Measurements from ENCODE around the gene COQ2.
"Not testable (repeated sequence)": the region's sequence is repeated elsewhere in the genome, so short reads cannot be mapped to it uniquely, and the experiment has no call there.

COQ2 gene

GRCh38 chr4:83284193-83285054, at the start of gene COQ2:
TSS of gene COQ2 (minus strand) at chr4:83284798. CDS start at chr4:83284764, 34 bp downstream.
- DNase-seq, result peak; percentile 96

- DNase-seq, result no peak
These were observed 47.4 kb upstream of the COQ2 start for GRCh38 chr4:83331956-83332355.

- DNase-seq, result no peak
These were observed 45.0 kb upstream of the COQ2 start for GRCh38 chr4:83329521-83330110.

- DNase-seq, result no peak
These were observed 44.1 kb upstream of the COQ2 start for GRCh38 chr4:83328521-83329187.

- DNase-seq, result no peak
These were observed 41.9 kb upstream of the COQ2 start for GRCh38 chr4:83326546-83326945.

- not testable (repeated sequence) for DNase-seq
These were observed 40.7 kb upstream of the COQ2 start for GRCh38 chr4:83325306-83325705.

GRCh38 chr4:83323136-83323535, 38.5 kb upstream of the COQ2 start:
- no peak for DNase-seq

GRCh38 chr4:83320548-83320947, 36.0 kb upstream of the COQ2 start:
- DNase-seq, result no peak

GRCh38 chr4:83318666-83319065, 34.1 kb upstream of the COQ2 start:
- DNase-seq, result no peak

GRCh38 chr4:83317671-83318070, 33.1 kb upstream of the COQ2 start:
- no peak for DNase-seq

GRCh38 chr4:83316459-83317165, 32.0 kb upstream of the COQ2 start:
- DNase-seq, result no peak

GRCh38 chr4:83315341-83315870, 30.8 kb upstream of the COQ2 start:
- no peak for DNase-seq

- no peak for DNase-seq
These were observed 24.1 kb upstream of the COQ2 start for GRCh38 chr4:83308672-83309071.

- DNase-seq, result no peak
These were observed 23.3 kb upstream of the COQ2 start for GRCh38 chr4:83307920-83308319.

GRCh38 chr4:83305187-83305586, 20.6 kb upstream of the COQ2 start:
- DNase-seq, result no peak

- no peak for DNase-seq
These were observed 13.1 kb upstream of the COQ2 start for GRCh38 chr4:83297548-83298260.

- DNase-seq, result no peak
These were observed 8.9 kb upstream of the COQ2 start for GRCh38 chr4:83293305-83294046.

- DNase-seq, result not testable (repeated sequence)
These were observed 5.6 kb upstream of the COQ2 start for GRCh38 chr4:83290059-83290774.

GRCh38 chr4:83288381-83288780, 3.8 kb upstream of the COQ2 start:
- DNase-seq, result not testable (repeated sequence)

GRCh38 chr4:83285055-83285407, 433 bp upstream of the COQ2 start:
- DNase-seq, result no peak

- no peak for DNase-seq
These were observed 1.4 kb downstream of the COQ2 start for GRCh38 chr4:83283181-83283580.

All from stimulated activated CD4-positive, alpha-beta T cell treated with anti-CD3 and anti-CD28 coated beads, Interleukin-12 subunit alpha, Interleukin-12 subunit beta, amount 100 ng/mL, for 4 hours (primary cell).